Neutrophil (primary cell): Measurements from ENCODE around the gene TSSK1B.

Experiments used
- H3K27ac ChIP-seq: fragments of 200-600 bp; sonication (generic); 2 replicates; pipeline ENCODE4 v1.5.1; 2016; ENCODE audit warnings: mild to moderate bottlenecking, moderate library complexity
- H3K27me3 ChIP-seq: fragments of 200-600 bp; sonication (generic); 2 replicates; pipeline ENCODE4 v1.6.0; 2016; ENCODE audit warnings: mild to moderate bottlenecking
- H3K36me3 ChIP-seq: fragments of 200-600 bp; sonication (generic); 2 replicates; pipeline ENCODE4 v1.5.1; 2017
- H3K4me1 ChIP-seq, 2 experiments: fragments of 200-600 bp in 1 of 2; sonication (generic) in 1 of 2; 1 replicate in 1 of 2; 2 replicates in 1 of 2; pipeline versions ENCODE4 v1.5.1 to v1.6.1; 2013 to 2016; ENCODE audit warnings: low read depth in 1 of 2, low read length in 1 of 2, mild to moderate bottlenecking in 1 of 2, moderate library complexity in 1 of 2; ENCODE audit not compliant: control insufficient read depth in 1 of 2, insufficient read depth in 1 of 2
- H3K4me3 ChIP-seq, 2 experiments: fragments of 200-600 bp in 1 of 2; sonication (generic) in 1 of 2; 1 replicate in 1 of 2; 2 replicates in 1 of 2; pipeline ENCODE4 v1.5.1; 2013 to 2016; ENCODE audit warnings: low read depth in 1 of 2, low read length in 1 of 2, mild to moderate bottlenecking in 1 of 2, moderate library complexity in 1 of 2
- H3K9me3 ChIP-seq: fragments of 200-600 bp; sonication (generic); 2 replicates; pipeline ENCODE4 v1.5.1; 2016
- TF ChIP-seq, protein P1 (sequence below): fragments of 200-600 bp; sonication (generic); IDR thresholded peaks from 2 replicates; pipeline ENCODE4 v1.5.1; 2016; ENCODE audit warnings: antibody characterized with exemption

TSSK1B gene

GRCh38 chr5:113452941-113453340, 18.2 kb upstream of the TSSK1B start:
- peaks cover 51% of the 10 kb centered on the region for H3K27me3 ChIP-seq
- H3K4me3 ChIP-seq = no peak overlapping the region
- no peaks in the 10 kb centered on the region for H3K36me3 ChIP-seq
- H3K9me3 ChIP-seq = no peaks in the 10 kb centered on the region
- no peaks in the 10 kb centered on the region for H3K4me1 ChIP-seq
- H3K27ac ChIP-seq = no peak overlapping the region
- TF ChIP-seq, protein P1, sequence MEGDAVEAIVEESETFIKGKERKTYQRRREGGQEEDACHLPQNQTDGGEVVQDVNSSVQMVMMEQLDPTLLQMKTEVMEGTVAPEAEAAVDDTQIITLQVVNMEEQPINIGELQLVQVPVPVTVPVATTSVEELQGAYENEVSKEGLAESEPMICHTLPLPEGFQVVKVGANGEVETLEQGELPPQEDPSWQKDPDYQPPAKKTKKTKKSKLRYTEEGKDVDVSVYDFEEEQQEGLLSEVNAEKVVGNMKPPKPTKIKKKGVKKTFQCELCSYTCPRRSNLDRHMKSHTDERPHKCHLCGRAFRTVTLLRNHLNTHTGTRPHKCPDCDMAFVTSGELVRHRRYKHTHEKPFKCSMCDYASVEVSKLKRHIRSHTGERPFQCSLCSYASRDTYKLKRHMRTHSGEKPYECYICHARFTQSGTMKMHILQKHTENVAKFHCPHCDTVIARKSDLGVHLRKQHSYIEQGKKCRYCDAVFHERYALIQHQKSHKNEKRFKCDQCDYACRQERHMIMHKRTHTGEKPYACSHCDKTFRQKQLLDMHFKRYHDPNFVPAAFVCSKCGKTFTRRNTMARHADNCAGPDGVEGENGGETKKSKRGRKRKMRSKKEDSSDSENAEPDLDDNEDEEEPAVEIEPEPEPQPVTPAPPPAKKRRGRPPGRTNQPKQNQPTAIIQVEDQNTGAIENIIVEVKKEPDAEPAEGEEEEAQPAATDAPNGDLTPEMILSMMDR = no peak

DNA sequence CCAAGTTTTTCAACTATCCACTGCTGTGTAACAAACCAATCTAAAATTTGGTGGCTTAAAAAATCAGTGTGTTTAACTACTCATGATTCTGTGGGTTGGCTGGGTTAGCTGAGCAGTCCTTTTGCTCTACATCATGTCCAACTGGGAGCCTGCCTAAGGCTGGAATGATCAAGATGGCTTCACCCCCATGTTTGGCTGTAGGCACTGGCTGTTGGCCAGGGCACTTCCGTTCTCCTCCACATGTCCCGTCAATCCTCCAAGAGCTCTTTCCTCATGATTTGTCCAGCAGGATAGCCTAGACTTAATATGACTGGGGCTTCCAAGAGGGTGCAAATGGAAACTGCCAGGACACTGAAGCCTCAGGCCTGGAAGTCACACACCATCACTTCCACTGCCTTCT, 17.0 kb upstream of the TSSK1B start:
- H3K9me3 ChIP-seq = no peaks in the 10 kb centered on the region
- H3K4me3 ChIP-seq = no peak overlapping the region
- no peaks in the 10 kb centered on the region for H3K4me1 ChIP-seq
- TF ChIP-seq, protein P1 = no peak
- no peaks in the 10 kb centered on the region for H3K36me3 ChIP-seq
- peaks cover 61% of the 10 kb centered on the region for H3K27me3 ChIP-seq
- no peak overlapping the region for H3K27ac ChIP-seq

DNA sequence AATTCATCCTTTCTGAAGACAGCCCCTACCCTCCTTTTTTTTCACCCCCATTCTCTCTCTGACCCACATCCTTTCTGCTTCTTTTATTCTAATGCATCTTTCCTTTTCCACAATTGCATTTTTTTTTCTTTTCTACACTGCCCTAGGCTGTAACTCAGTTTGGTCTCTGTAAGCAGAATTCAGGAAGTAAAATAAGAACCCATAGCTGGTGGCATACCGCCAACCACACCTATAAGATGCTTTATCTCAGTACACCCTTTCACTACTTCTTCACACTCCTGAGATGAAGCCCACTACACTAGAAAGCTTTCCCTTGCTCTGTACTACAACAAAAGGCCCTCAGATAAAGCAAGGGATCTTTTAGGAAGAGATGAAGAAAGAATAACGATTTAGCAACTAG, 16.1 kb upstream of the TSSK1B start:
- Histone ChIP-seq H3K27me3 (peaks cover 64% of the 10 kb centered on the region), H3K4me3 (no peak overlapping the region), H3K36me3 (no peaks in the 10 kb centered on the region), H3K9me3 (no peaks in the 10 kb centered on the region), H3K27ac (no peak overlapping the region), H3K4me1 (no peaks in the 10 kb centered on the region)
- TF ChIP-seq, protein P1 = no peak

DNA sequence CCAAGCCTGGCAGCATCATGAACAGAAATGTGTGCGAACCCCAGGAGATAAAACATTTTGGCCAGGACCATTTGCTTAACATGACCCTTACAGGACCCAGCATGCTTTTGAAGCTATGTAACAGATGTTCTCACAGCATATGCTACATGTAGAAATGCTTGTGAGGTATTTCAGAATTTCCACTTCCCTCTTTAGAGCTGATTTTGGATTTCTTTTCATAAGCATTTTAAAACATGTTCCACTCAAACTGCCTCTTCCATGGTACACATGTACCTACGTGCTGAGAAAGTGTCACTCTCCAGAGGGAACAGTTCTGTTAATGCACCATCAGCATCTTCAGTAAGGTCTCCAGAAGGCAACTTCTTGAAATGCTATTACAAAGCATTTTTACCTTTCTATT, 15.7 kb upstream of the TSSK1B start:
- Histone ChIP-seq H3K27me3 (peaks cover 61% of the 10 kb centered on the region), H3K4me1 (no peaks in the 10 kb centered on the region), H3K9me3 (no peaks in the 10 kb centered on the region), H3K36me3 (no peaks in the 10 kb centered on the region), H3K27ac (no peak overlapping the region), H3K4me3 (no peak overlapping the region)
- TF ChIP-seq, protein P1 = no peak

GRCh38 chr5:113448252-113448651, 13.5 kb upstream of the TSSK1B start:
- no peaks in the 10 kb centered on the region for H3K9me3 ChIP-seq

More at GRCh38 chr5:113448252-113448651, 13.5 kb upstream of the TSSK1B start:
- TF ChIP-seq, protein P1 = no peak
- Histone ChIP-seq H3K36me3 (no peaks in the 10 kb centered on the region), H3K27ac (no peak overlapping the region), H3K4me1 (no peaks in the 10 kb centered on the region), H3K4me3 (no peak overlapping the region), H3K27me3 (peaks cover 44% of the 10 kb centered on the region)
